Astrocyte (in vitro differentiated cells and primary cell): Measurements from ENCODE around the gene LEMD1. TPM values are rescaled to one million over a fixed set of nuclear protein-coding genes. Genes with fewer than 3 reads are reported as not detected.

ENCODE experiments used
- DNase-seq: peaks from one replicate; pipeline ENCODE4 v3.0.0-alpha.2; 2010; ENCODE audit warnings: low read depth
- FAIRE-seq: peaks from 2 replicates; lab custom pipeline; 2011; peaks lifted over from hg19 to GRCh38; lab: Jason Lieb, UNC
- H2AFZ ChIP-seq: 2 replicates; pipeline ENCODE4 v1.6.0; 2012; ENCODE audit warnings: low read depth, low read length, inconsistent platforms
- H3K27ac ChIP-seq: 2 replicates; pipeline ENCODE4 v1.5.1; 2011; ENCODE audit warnings: low read depth, low read length, inconsistent platforms
- H3K27me3 ChIP-seq: 2 replicates; pipeline ENCODE4 v1.6.0; 2011; ENCODE audit warnings: low read length, inconsistent platforms; ENCODE audit not compliant: insufficient read depth
- H3K36me3 ChIP-seq: 2 replicates; pipeline ENCODE4 v1.5.1; 2011; ENCODE audit warnings: low read length, inconsistent platforms; ENCODE audit not compliant: insufficient read depth
- H3K4me1 ChIP-seq: 2 replicates; pipeline ENCODE4 v1.5.1; 2011; ENCODE audit warnings: low read length, inconsistent platforms; ENCODE audit not compliant: insufficient read depth
- H3K4me2 ChIP-seq: 2 replicates; pipeline ENCODE4 v1.6.0; 2012; ENCODE audit warnings: low read length, inconsistent platforms
- H3K4me3 ChIP-seq: 2 replicates; pipeline ENCODE4 v1.5.1; 2011; ENCODE audit warnings: low read depth, mild to moderate bottlenecking, low read length, inconsistent platforms; ENCODE audit not compliant: insufficient read depth
- H3K79me2 ChIP-seq: 2 replicates; pipeline ENCODE4 v1.6.0; 2012; ENCODE audit warnings: mild to moderate bottlenecking, low read length, inconsistent platforms; ENCODE audit not compliant: insufficient read depth
- H3K9ac ChIP-seq: 2 replicates; pipeline ENCODE4 v1.6.0; 2012; ENCODE audit warnings: mild to moderate bottlenecking, low read length, inconsistent platforms
- H3K9me3 ChIP-seq: 2 replicates; pipeline ENCODE4 v1.5.1; 2012; ENCODE audit warnings: low read depth, mild to moderate bottlenecking, low read length, inconsistent platforms; ENCODE audit not compliant: insufficient read depth
- H4K20me1 ChIP-seq: 2 replicates; pipeline ENCODE4 v1.6.0; 2012; ENCODE audit warnings: low read length, inconsistent platforms; ENCODE audit not compliant: insufficient read depth
- H3K27ac Mint-ChIP-seq: one replicate; pipeline ENCODE4 v1.8.0; 2021; ENCODE audit warnings: mild to moderate bottlenecking, mixed read lengths; ENCODE audit not compliant: unreplicated experiment
- H3K27me3 Mint-ChIP-seq: one replicate; pipeline ENCODE4 v1.8.0; 2021; ENCODE audit warnings: low read depth, mixed read lengths; ENCODE audit not compliant: unreplicated experiment
- H3K36me3 Mint-ChIP-seq: one replicate; pipeline ENCODE4 v1.8.0; 2021; ENCODE audit warnings: low read depth, mixed read lengths; ENCODE audit not compliant: unreplicated experiment
- H3K4me1 Mint-ChIP-seq: one replicate; pipeline ENCODE4 v1.8.0; 2021; ENCODE audit warnings: low read depth, mixed read lengths; ENCODE audit not compliant: unreplicated experiment
- H3K4me3 Mint-ChIP-seq: one replicate; pipeline ENCODE4 v1.8.0; 2021; ENCODE audit warnings: mild to moderate bottlenecking, moderate library complexity, mixed read lengths; ENCODE audit not compliant: unreplicated experiment
- H3K9me3 Mint-ChIP-seq: one replicate; pipeline ENCODE4 v1.8.0; 2021; ENCODE audit warnings: mild to moderate bottlenecking, mixed read lengths; ENCODE audit not compliant: unreplicated experiment
- EZH2 ChIP-seq: IDR thresholded peaks from 2 replicates; pipeline ENCODE4 v1.6.1; 2012; ENCODE audit warnings: mild to moderate bottlenecking, low read length, inconsistent platforms; ENCODE audit not compliant: insufficient read depth
- total RNA-seq: library from RNA; stranded (reverse); gene quantifications from 2 replicates; pipeline ENCODE4 v1.2.1, GENCODE V29; 2021
- TF ChIP-seq, protein P1 (sequence below): IDR thresholded peaks from 2 replicates; pipeline ENCODE4 v1.5.1; 2011; ENCODE audit warnings: low read depth, mild to moderate bottlenecking, inconsistent platforms, low read length, moderate library complexity; ENCODE audit not compliant: insufficient read depth

The LEMD1 gene
- total RNA-seq, 1 donor from 2014 or later, result 3.1 TPM

GRCh38 chr1:205449254-205449749, 27.4 kb upstream of the LEMD1 start:
- peak overlapping the region; percentile 58 for H3K4me3 ChIP-seq
- H3K27ac ChIP-seq, result peak overlapping the region; percentile 13
- H3K36me3 ChIP-seq, result no peaks in the 10 kb centered on the region
- no peak for FAIRE-seq
- peaks cover 19% of the 10 kb centered on the region for H3K79me2 ChIP-seq
- H4K20me1 ChIP-seq, result no peaks in the 10 kb centered on the region
- H3K4me1 Mint-ChIP-seq, result peaks cover 49% of the 10 kb centered on the region
- TF ChIP-seq, protein P1, sequence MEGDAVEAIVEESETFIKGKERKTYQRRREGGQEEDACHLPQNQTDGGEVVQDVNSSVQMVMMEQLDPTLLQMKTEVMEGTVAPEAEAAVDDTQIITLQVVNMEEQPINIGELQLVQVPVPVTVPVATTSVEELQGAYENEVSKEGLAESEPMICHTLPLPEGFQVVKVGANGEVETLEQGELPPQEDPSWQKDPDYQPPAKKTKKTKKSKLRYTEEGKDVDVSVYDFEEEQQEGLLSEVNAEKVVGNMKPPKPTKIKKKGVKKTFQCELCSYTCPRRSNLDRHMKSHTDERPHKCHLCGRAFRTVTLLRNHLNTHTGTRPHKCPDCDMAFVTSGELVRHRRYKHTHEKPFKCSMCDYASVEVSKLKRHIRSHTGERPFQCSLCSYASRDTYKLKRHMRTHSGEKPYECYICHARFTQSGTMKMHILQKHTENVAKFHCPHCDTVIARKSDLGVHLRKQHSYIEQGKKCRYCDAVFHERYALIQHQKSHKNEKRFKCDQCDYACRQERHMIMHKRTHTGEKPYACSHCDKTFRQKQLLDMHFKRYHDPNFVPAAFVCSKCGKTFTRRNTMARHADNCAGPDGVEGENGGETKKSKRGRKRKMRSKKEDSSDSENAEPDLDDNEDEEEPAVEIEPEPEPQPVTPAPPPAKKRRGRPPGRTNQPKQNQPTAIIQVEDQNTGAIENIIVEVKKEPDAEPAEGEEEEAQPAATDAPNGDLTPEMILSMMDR, result no peak
- no peak for TF ChIP-seq EZH2
- peak overlapping the region; percentile 93 for H3K4me3 Mint-ChIP-seq
- no peaks in the 10 kb centered on the region for H3K9me3 Mint-ChIP-seq
- peaks cover 23% of the 10 kb centered on the region for H3K27me3 ChIP-seq
- H3K36me3 Mint-ChIP-seq, result peaks cover 1% of the 10 kb centered on the region
- H3K27me3 Mint-ChIP-seq, result peaks cover 21% of the 10 kb centered on the region
- DNase-seq, result no peak
- no peaks in the 10 kb centered on the region for H3K9me3 ChIP-seq
- peak overlapping the region; percentile 84 for H3K4me2 ChIP-seq
- peaks cover 37% of the 10 kb centered on the region for H3K4me1 ChIP-seq
- H3K9ac ChIP-seq, result peak overlapping the region; percentile 71
- peak overlapping the region; percentile 49 for H2AFZ ChIP-seq
- peak overlapping the region; percentile 89 for H3K27ac Mint-ChIP-seq

- Histone ChIP-seq H3K36me3 (no peaks in the 10 kb centered on the region), H3K27ac (no peak overlapping the region), H3K4me1 (peaks cover 37% of the 10 kb centered on the region), H4K20me1 (no peaks in the 10 kb centered on the region), H3K27me3 (peaks cover 18% of the 10 kb centered on the region), H2AFZ (no peak overlapping the region), H3K9me3 (no peaks in the 10 kb centered on the region), H3K4me2 (peak overlapping the region; percentile 84), H3K4me3 (peak overlapping the region; percentile 58), H3K9ac (peak overlapping the region; percentile 71), H3K79me2 (peaks cover 19% of the 10 kb centered on the region)
- no peaks in the 10 kb centered on the region for H3K9me3 Mint-ChIP-seq
- peak overlapping the region; percentile 75 for H3K27ac Mint-ChIP-seq
- H3K27me3 Mint-ChIP-seq, result peaks cover 16% of the 10 kb centered on the region
- peaks cover 54% of the 10 kb centered on the region for H3K4me1 Mint-ChIP-seq
- peak overlapping the region; percentile 93 for H3K4me3 Mint-ChIP-seq
- peaks cover 1% of the 10 kb centered on the region for H3K36me3 Mint-ChIP-seq
- FAIRE-seq, result no peak
- no peak for TF ChIP-seq EZH2
- TF ChIP-seq, protein P1, result no peak
- DNase-seq, result no peak
Observed at GRCh38 chr1:205448540-205449253, 26.8 kb upstream of the LEMD1 start.
